GM12878 (cell line): Measurements from ENCODE around the gene KRT6B. TPM values are rescaled to one million over a fixed set of nuclear protein-coding genes. Genes with fewer than 3 reads are reported as not detected.

Source experiments
- ATAC-seq: fragments of 200-7000 bp; cut with Tn5 transposase; 3 replicates; pipeline ENCODE4 v1.9.1; 2020; ENCODE audit warnings: mild to moderate bottlenecking, moderate library complexity
- BruUV-seq: library from RNA; stranded (reverse); fragments of 400-500 nt; replicated peaks from 2 replicates; lab custom pipeline; 2021; lab: Mats Ljungman, UMichigan
- CTCF ChIA-PET: fragments of 300-600 bp; sonication (Branson Sonifier 250); formaldehyde crosslinking; extraction: SDS; loops from one replicate; lab custom pipeline; 2021; ENCODE audit warnings: inconsistent platforms; lab: Yijun Ruan, JAX
- POLR2A ChIA-PET: fragments of 350-600 bp; formaldehyde crosslinking; extraction: SDS; loops from one replicate; lab custom pipeline; 2021; ENCODE audit warnings: inconsistent platforms; lab: Charles Lee
- RAD21 ChIA-PET: fragments of 300-600 bp; sonication (Branson Sonifier 250); formaldehyde crosslinking; loops from one replicate; lab custom pipeline; 2023; ENCODE audit warnings: antibody characterized with exemption; ENCODE audit not compliant: unreplicated experiment; lab: Charles Lee
- SMC1A ChIA-PET: fragments of 300-600 bp; sonication (Branson Sonifier 250); formaldehyde crosslinking; loops from one replicate; lab custom pipeline; 2023; ENCODE audit not compliant: unreplicated experiment, uncharacterized antibody; lab: Charles Lee
- DNase-seq: peaks from one replicate; pipeline ENCODE4 v3.0.0-alpha.2; 2011; ENCODE audit warnings: low read depth, low spot score
- FAIRE-seq: peaks from 3 replicates; lab custom pipeline; 2011; peaks lifted over from hg19 to GRCh38; lab: Jason Lieb, UNC
- H2AFZ ChIP-seq: 2 replicates; pipeline ENCODE4 v1.6.0; 2011; ENCODE audit warnings: low read depth, low read length, control low read depth; ENCODE audit not compliant: control insufficient read depth
- H3K27ac ChIP-seq: 2 replicates; pipeline ENCODE4 v1.5.1; 2011; ENCODE audit warnings: control low read depth; ENCODE audit not compliant: control insufficient read depth, insufficient read depth
- H3K27me3 ChIP-seq, 2 experiments: replicated peaks in 1 of 2; 2 replicates each; pipeline versions ENCODE4 v1.6.0 to v1.6.1; 2011; ENCODE audit warnings: low read length in 1 of 2; ENCODE audit not compliant: control insufficient read depth in 2 of 2, insufficient read depth in 2 of 2
- H3K36me3 ChIP-seq, 2 experiments: 2 replicates each; pipeline ENCODE4 v1.5.1; 2011; ENCODE audit warnings: low read length in 1 of 2; ENCODE audit not compliant: control insufficient read depth in 2 of 2, insufficient read depth in 2 of 2
- H3K4me1 ChIP-seq: 2 replicates; pipeline ENCODE4 v1.6.1; 2011; ENCODE audit warnings: mild to moderate bottlenecking, low read length, moderate library complexity, mixed read lengths; ENCODE audit not compliant: control insufficient read depth, insufficient read depth
- H3K4me2 ChIP-seq: 2 replicates; pipeline ENCODE4 v1.6.0; 2011; ENCODE audit warnings: control low read depth; ENCODE audit not compliant: control insufficient read depth, insufficient read depth
- H3K4me3 ChIP-seq: fragments of 200-600 bp; sonication (generic); 2 replicates; pipeline ENCODE4 v1.5.1; 2016
- H3K79me2 ChIP-seq: 2 replicates; pipeline ENCODE4 v1.6.0; 2011; ENCODE audit warnings: low read length; ENCODE audit not compliant: control insufficient read depth, insufficient read depth
- H3K9ac ChIP-seq: 2 replicates; pipeline ENCODE4 v1.8.0; 2011; ENCODE audit warnings: low read length, control low read depth, mixed read lengths; ENCODE audit not compliant: control insufficient read depth, insufficient read depth
- H3K9me3 ChIP-seq: replicated peaks from 3 replicates; pipeline ENCODE4 v1.5.1; 2011; ENCODE audit warnings: mild to moderate bottlenecking, low read length; ENCODE audit not compliant: control insufficient read depth, insufficient read depth
- H4K20me1 ChIP-seq: 2 replicates; pipeline ENCODE4 v1.6.0; 2011; ENCODE audit not compliant: control insufficient read depth, insufficient read depth
- ATF7 ChIP-seq: fragments of 450-650 bp; IDR thresholded peaks from 2 replicates; pipeline ENCODE4 v1.6.1; 2016; ENCODE audit warnings: low read depth, mild to moderate bottlenecking
- CBFB ChIP-seq: IDR thresholded peaks from 2 replicates; pipeline ENCODE4 v1.6.1; 2016; ENCODE audit warnings: antibody characterized with exemption, low read depth
- MAX ChIP-seq: IDR thresholded peaks from 2 replicates; pipeline ENCODE4 v1.6.1; 2012; ENCODE audit warnings: low read depth, low read length, improper control_type of control experiment
- NFYB ChIP-seq: IDR thresholded peaks from 2 replicates; pipeline ENCODE4 v1.6.1; 2011; ENCODE audit warnings: low read depth, mild to moderate bottlenecking, low read length, improper control_type of control experiment, moderate library complexity; ENCODE audit not compliant: insufficient read depth
- NRF1 ChIP-seq: conservative IDR thresholded peaks from 2 replicates; pipeline ENCODE4 v1.6.1; 2011; ENCODE audit warnings: mild to moderate bottlenecking, low read depth, low read length, improper control_type of control experiment
- RBBP5 ChIP-seq: fragments of 200-600 bp; sonication (generic); conservative IDR thresholded peaks from 2 replicates; pipeline ENCODE4 v1.6.1; 2016
- SMAD1 ChIP-seq: fragments of 450-650 bp; IDR thresholded peaks from 2 replicates; pipeline ENCODE4 v1.6.1; 2018; ENCODE audit warnings: mild to moderate bottlenecking, low read depth; ENCODE audit not compliant: partially characterized antibody
- ZBED1 ChIP-seq: IDR thresholded peaks from 2 replicates; pipeline ENCODE4 v1.6.1; 2016; ENCODE audit warnings: borderline replicate concordance
- WGBS: methylation state at CpG from one replicate; pipeline ENCODE4 v1.1.6; 2016; ENCODE audit warnings: low lambda C conversion rate; ENCODE audit not compliant: insufficient replicate concordance, insufficient coverage; ENCODE audit errors: missing lambda C conversion rate; 5-methylcytosine and 5-hydroxymethylcytosine counted together
- in situ Hi-C: fragments of 300-500 bp; cut with MboI; formaldehyde crosslinking; loops from 9 replicates; pipeline ENCODE4 v1.14.3; 2018; ENCODE audit warnings: mixed read lengths
- intact Hi-C: fragments of 100-400 bp; cut with micrococcal nuclease; formaldehyde crosslinking; loops from one replicate; pipeline ENCODE4 v1.14.2; 2022; ENCODE audit not compliant: unreplicated experiment
- polyA plus RNA-seq, 11 experiments: library from polyadenylated mRNA; depleted of rRNA in 4 of 11; unstranded in 6 of 11; stranded (reverse) in 5 of 11; fragments of >200 nt; fragmentation: Nextera tagmentation in 4 of 11; fragmentation: Illumina TruSeq in 1 of 11; extraction: Ambion mirVana in 4 of 11; extraction: Trizol in 1 of 11; gene quantifications; 1 replicate in 1 of 11; 2 replicates in 10 of 11; pipeline versions ENCODE4 v1.2.1 to v1.2.3, GENCODE V29; 2011 to 2016; ENCODE audit warnings: inconsistent platforms in 2 of 11, missing spikeins in 2 of 11, low read depth in 1 of 11
- total RNA-seq, 4 experiments: library from RNA; depleted of rRNA in 3 of 4; stranded (reverse); fragments of >200 nt in 3 of 4; fragmentation: Illumina TruSeq in 1 of 4; extraction: Trizol in 1 of 4; gene quantifications; 2 replicates each; pipeline versions ENCODE4 v1.2.1 to v1.2.3, GENCODE V29; 2013 to 2021

KRT6B gene
- total and polyA plus RNA-seq, 10 of the 15 experiments (the other 5 are each of a cell fraction or from before 2014, with no cell fraction given), result 0.07 TPM; not detected in 9

DNA sequence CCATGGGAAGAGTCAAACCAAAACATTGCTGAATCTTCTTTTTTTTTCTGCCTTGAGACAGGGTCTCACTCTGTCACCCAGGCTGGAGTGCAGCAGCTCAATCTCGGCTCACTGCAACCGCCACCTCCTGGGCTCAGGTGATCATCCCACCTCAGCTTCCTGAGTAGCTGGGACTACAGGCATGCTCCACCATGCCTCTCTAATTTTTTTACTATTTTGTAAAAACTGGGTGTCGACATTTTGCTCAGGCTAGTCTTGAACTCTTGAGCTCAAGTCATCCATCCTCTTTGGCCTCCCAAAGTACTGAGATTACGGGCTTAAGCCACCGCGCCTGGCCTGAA lies 16.3 kb downstream of the KRT6B start:
- H3K36me3 ChIP-seq, result no peaks in the 10 kb centered on the region
- H4K20me1 ChIP-seq, result no peaks in the 10 kb centered on the region
- ChIA-PET POLR2A (no interaction called here), CTCF (interaction anchor here (0.7 kb wide), 1 partner anchor 32 kb away, joined by 3 read pairs; no protein-coding TSS in a partner anchor), RAD21 (no interaction called here), SMC1A (no interaction called here)
- in situ Hi-C loops (no loop called here), intact Hi-C loops (no loop called here)
- no peak overlapping the region for H3K4me3 ChIP-seq
- WGBS, result 60% methylated on average over 6 of the region's 6 CpGs
- peaks cover 0 to 1% of the 10 kb centered on the region in 2 experiments; a peak in 3 of 4 replicates for H3K27me3 ChIP-seq
- DNase-seq (no peak), FAIRE-seq (no peak), ATAC-seq (no peak)
- no peaks in the 10 kb centered on the region for H3K79me2 ChIP-seq
- no peak overlapping the region for H3K27ac ChIP-seq
- H3K9me3 ChIP-seq, result no peaks in the 10 kb centered on the region
- no peaks in the 10 kb centered on the region for H3K4me1 ChIP-seq
- no TSS peak for BruUV-seq
- no peak overlapping the region for H3K9ac ChIP-seq
- no peak overlapping the region for H2AFZ ChIP-seq
- no peak for TF ChIP-seq ZBED1
- TF ChIP-seq SMAD1, result no peak
- no peak for TF ChIP-seq CBFB
- no peak for TF ChIP-seq NRF1
- TF ChIP-seq NFYB, result no peak
- no peak for TF ChIP-seq MAX
- TF ChIP-seq RBBP5, result no peak
- no peak for TF ChIP-seq ATF7
- H3K4me2 ChIP-seq, result no peak overlapping the region
